Measurements from ENCODE around the gene DDAH1. TPM values are rescaled to one million over a fixed set of nuclear protein-coding genes. Genes with fewer than 3 reads are reported as not detected.

DDAH1 gene
- total RNA-seq, 4 donors from 2014 or later, result 12.9 to 28.9 (median 18.2) TPM

- no peak for DNase-seq
- H3K9me3 ChIP-seq, result no peaks in the 10 kb centered on the region
- no peak for TF ChIP-seq POLR2A (IDR thresholded peaks at IDR 0.05)
- no peaks in the 10 kb centered on the region for H3K27me3 ChIP-seq
- no peak overlapping the region for H3K4me3 ChIP-seq
- no peaks in the 10 kb centered on the region for H3K36me3 ChIP-seq
- intact Hi-C loops (cut with DNase I; ENCODE audit: low total_unique reads), result no loop called here
- no peaks in the 10 kb centered on the region for H3K4me1 ChIP-seq
- H3K27ac ChIP-seq, result no peak overlapping the region
These were observed 17.7 kb downstream of the DDAH1 start for GRCh38 chr1:85447006-85447943.

DNA sequence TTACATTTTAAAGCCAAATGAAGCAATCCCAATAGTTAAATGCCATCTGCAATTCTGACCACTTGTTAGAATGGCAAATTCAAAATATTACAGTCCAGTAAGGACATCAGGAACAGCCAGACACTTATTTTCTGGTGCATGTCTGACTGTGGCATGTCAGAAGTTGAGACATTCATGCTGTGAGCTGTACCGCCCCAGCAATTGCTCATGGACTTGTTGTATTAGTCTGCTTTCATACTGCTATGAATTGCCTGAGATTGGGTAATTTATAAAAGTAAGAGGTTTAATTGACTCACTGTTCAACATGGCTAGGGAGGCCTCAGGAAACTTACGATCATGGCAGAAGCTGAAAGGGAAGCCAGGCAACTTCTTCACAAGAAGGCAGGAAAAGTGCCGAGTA, 19.1 kb downstream of the DDAH1 start:
- Histone ChIP-seq H3K9me3 (no peaks in the 10 kb centered on the region), H3K27ac (no peak overlapping the region), H3K4me3 (no peak overlapping the region), H3K4me1 (no peaks in the 10 kb centered on the region), H3K27me3 (no peaks in the 10 kb centered on the region), H3K36me3 (no peaks in the 10 kb centered on the region)
- DNase-seq, result no peak
- intact Hi-C loops (cut with DNase I; ENCODE audit: low total_unique reads), result no loop called here
- TF ChIP-seq POLR2A (IDR thresholded peaks at IDR 0.05), result no peak
- TF ChIP-seq, protein P1, sequence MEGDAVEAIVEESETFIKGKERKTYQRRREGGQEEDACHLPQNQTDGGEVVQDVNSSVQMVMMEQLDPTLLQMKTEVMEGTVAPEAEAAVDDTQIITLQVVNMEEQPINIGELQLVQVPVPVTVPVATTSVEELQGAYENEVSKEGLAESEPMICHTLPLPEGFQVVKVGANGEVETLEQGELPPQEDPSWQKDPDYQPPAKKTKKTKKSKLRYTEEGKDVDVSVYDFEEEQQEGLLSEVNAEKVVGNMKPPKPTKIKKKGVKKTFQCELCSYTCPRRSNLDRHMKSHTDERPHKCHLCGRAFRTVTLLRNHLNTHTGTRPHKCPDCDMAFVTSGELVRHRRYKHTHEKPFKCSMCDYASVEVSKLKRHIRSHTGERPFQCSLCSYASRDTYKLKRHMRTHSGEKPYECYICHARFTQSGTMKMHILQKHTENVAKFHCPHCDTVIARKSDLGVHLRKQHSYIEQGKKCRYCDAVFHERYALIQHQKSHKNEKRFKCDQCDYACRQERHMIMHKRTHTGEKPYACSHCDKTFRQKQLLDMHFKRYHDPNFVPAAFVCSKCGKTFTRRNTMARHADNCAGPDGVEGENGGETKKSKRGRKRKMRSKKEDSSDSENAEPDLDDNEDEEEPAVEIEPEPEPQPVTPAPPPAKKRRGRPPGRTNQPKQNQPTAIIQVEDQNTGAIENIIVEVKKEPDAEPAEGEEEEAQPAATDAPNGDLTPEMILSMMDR (IDR thresholded peaks at IDR 0.05), result no peak

GRCh38 chr1:85444381-85444780, 20.6 kb downstream of the DDAH1 start:
- no peak overlapping the region for H3K27ac ChIP-seq
- no peaks in the 10 kb centered on the region for H3K36me3 ChIP-seq
- no peak overlapping the region for H3K4me3 ChIP-seq
- TF ChIP-seq, protein P1 (IDR thresholded peaks at IDR 0.05), result no peak
- TF ChIP-seq POLR2A (IDR thresholded peaks at IDR 0.05), result no peak
- intact Hi-C loops (cut with DNase I; ENCODE audit: low total_unique reads), result no loop called here
- H3K4me1 ChIP-seq, result no peaks in the 10 kb centered on the region
- no peaks in the 10 kb centered on the region for H3K9me3 ChIP-seq
- DNase-seq, result no peak
- no peaks in the 10 kb centered on the region for H3K27me3 ChIP-seq

- H3K9me3 ChIP-seq, result no peaks in the 10 kb centered on the region
- H3K4me1 ChIP-seq, result no peaks in the 10 kb centered on the region
- DNase-seq, result no peak
- intact Hi-C loops (cut with DNase I; ENCODE audit: low total_unique reads), result no loop called here
- no peaks in the 10 kb centered on the region for H3K36me3 ChIP-seq
- peak overlapping the region; percentile 19 to 23 for H3K27ac ChIP-seq
- TF ChIP-seq POLR2A (IDR thresholded peaks at IDR 0.05), result no peak
- TF ChIP-seq, protein P1 (IDR thresholded peaks at IDR 0.05), result no peak
- no peak overlapping the region for H3K4me3 ChIP-seq
- no peaks in the 10 kb centered on the region for H3K27me3 ChIP-seq
These were observed 24.3 kb downstream of the DDAH1 start for GRCh38 chr1:85440612-85441011.

DNA sequence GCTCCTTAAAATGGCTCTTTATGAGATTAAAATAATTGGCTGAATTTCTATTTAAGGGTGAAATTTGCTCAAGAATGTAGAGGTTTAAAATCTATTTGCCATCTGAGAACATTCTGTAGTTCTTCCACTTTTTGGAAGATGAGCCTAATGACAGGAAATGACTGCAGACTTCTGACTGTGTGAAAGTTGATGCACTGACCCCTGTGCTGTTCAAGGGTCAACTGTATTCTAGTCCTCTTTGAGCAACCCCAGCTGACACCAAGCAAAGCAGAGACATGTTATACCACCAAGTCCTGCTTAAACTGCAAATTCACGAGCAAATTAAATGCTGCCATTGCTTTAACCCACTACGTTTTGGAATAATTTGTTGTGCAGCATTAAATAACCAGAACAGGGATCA, 26.6 kb downstream of the DDAH1 start:
- H3K9me3 ChIP-seq, result no peaks in the 10 kb centered on the region
- TF ChIP-seq POLR2A (IDR thresholded peaks at IDR 0.05), result no peak
- TF ChIP-seq, protein P1 (IDR thresholded peaks at IDR 0.05), result no peak
- H3K27ac ChIP-seq, result no peak overlapping the region
- H3K4me1 ChIP-seq, result no peaks in the 10 kb centered on the region
- no peaks in the 10 kb centered on the region for H3K27me3 ChIP-seq
- no peaks in the 10 kb centered on the region for H3K36me3 ChIP-seq
- DNase-seq, result no peak
- no peak overlapping the region for H3K4me3 ChIP-seq
- intact Hi-C loops (cut with DNase I; ENCODE audit: low total_unique reads), result no loop called here

Data from uterus (tissue), 4 donors.